Epithelial cell of proximal tubule (primary cell): ENCODE data around the gene BRIP1. TPM values are rescaled to one million over a fixed set of nuclear protein-coding genes. Genes with fewer than 3 reads are reported as not detected.

Source experiments
- DNase-seq: peaks from one replicate; pipeline ENCODE4 v3.0.0-alpha.2; 2011; ENCODE audit warnings: low read depth
- H3K4me3 ChIP-seq: 2 replicates; pipeline ENCODE4 v1.5.1; 2011; ENCODE audit warnings: low read depth, mild to moderate bottlenecking, low read length
- total RNA-seq: library from RNA; depleted of rRNA; stranded (reverse); fragments of >200 nt; gene quantifications from 2 replicates; pipeline ENCODE4 v1.2.3, GENCODE V29; 2015
- TF ChIP-seq, protein P1 (sequence below): conservative IDR thresholded peaks from 2 replicates; pipeline ENCODE4 v1.5.1; 2012; ENCODE audit warnings: low read depth, mild to moderate bottlenecking, low read length

Gene BRIP1
- total RNA-seq, 1 donor from 2014 or later, result 12.6 TPM

- TF ChIP-seq, protein P1, sequence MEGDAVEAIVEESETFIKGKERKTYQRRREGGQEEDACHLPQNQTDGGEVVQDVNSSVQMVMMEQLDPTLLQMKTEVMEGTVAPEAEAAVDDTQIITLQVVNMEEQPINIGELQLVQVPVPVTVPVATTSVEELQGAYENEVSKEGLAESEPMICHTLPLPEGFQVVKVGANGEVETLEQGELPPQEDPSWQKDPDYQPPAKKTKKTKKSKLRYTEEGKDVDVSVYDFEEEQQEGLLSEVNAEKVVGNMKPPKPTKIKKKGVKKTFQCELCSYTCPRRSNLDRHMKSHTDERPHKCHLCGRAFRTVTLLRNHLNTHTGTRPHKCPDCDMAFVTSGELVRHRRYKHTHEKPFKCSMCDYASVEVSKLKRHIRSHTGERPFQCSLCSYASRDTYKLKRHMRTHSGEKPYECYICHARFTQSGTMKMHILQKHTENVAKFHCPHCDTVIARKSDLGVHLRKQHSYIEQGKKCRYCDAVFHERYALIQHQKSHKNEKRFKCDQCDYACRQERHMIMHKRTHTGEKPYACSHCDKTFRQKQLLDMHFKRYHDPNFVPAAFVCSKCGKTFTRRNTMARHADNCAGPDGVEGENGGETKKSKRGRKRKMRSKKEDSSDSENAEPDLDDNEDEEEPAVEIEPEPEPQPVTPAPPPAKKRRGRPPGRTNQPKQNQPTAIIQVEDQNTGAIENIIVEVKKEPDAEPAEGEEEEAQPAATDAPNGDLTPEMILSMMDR, result no peak
- H3K4me3 ChIP-seq, result no peak overlapping the region
- DNase-seq, result no peak
Measured at GRCh38 chr17:61632826-61633225, 230.5 kb downstream of the BRIP1 start.

DNA sequence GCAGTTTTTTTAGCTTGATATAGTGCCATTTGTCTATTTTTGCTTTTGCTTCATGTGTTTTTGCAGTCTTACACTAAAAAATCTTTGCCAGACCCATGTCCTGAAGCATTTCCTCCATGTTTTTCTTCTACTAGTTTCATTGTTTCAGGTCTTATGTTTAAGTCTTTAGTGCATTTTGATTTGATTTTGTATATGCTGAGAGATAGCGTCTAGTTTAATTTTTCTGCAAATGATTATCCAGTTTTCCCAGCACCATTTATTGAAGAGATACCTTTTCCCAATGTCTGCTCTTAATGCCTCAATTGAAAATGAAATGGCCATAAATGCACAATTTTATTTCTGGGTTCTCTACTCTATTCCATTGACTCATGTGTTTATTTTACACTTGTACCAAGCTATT is 231.5 kb downstream of the BRIP1 start:
- TF ChIP-seq, protein P1, result no peak
- no peak overlapping the region for H3K4me3 ChIP-seq
- DNase-seq, result no peak

Other genes starting within 250 kb of the BRIP1 start
- gene INTS2, start 64.5 kb upstream of the BRIP1 start, total RNA-seq, result 10.0 and 10.3 TPM in 2 replicates
- gene MED13, start 201.8 kb upstream of the BRIP1 start, total RNA-seq, result 19.8 and 21.1 TPM in 2 replicates